Motor neuron (in vitro differentiated cells): ENCODE data around the gene TMEM225B. TPM values are rescaled to one million over a fixed set of nuclear protein-coding genes. Genes with fewer than 3 reads are reported as not detected.

Experiments
- ATAC-seq, 8 experiments: fragments of 200-7000 bp; cut with Tn5 transposase; replicated peaks in 6 of 8; 2 replicates each; pipeline ENCODE4 v1.8.0; 2021; ENCODE audit warnings: mild to moderate bottlenecking in 8 of 8, moderate library complexity in 8 of 8
- H3K27ac ChIP-seq, 2 donors: fragments of 250-450 bp; sonication (Bioruptor Pico); 2 replicates each; pipeline ENCODE4 v1.9.0; 2021; ENCODE audit warnings: antibody characterized with exemption in 2 of 2, mild to moderate bottlenecking in 2 of 2, moderate library complexity in 1 of 2
- H3K4me1 ChIP-seq, 2 donors: fragments of 250-450 bp; sonication (Bioruptor Pico); replicated peaks in 1 of 2; 2 replicates each; pipeline ENCODE4 v1.6.1; 2021; ENCODE audit warnings: antibody characterized with exemption in 2 of 2, mild to moderate bottlenecking in 2 of 2, moderate library complexity in 1 of 2
- H3K4me3 ChIP-seq, 5 donors: fragments of 250-450 bp; sonication (Bioruptor Pico); 2 replicates each; pipeline ENCODE4 v1.9.0; 2021; ENCODE audit warnings: antibody characterized with exemption in 5 of 5, mild to moderate bottlenecking in 5 of 5, moderate library complexity in 4 of 5
- WGBS, 10 experiments: fragments of 450-650 bp; shearing (Covaris generic); methylation state at CpG; one replicate each; pipeline ENCODE4 v1.0.0; 2022; 5-methylcytosine and 5-hydroxymethylcytosine counted together
- in situ Hi-C, 9 experiments: fragments of 400-800 bp; cut with MboI; loops; one replicate each; pipeline ENCODE4 v1.15.0; 2021; ENCODE audit warnings: low sequenced_read_pairs in 9 of 9, low pct_unique_long_range_greater_than_20kb in 2 of 9; ENCODE audit not compliant: unreplicated experiment in 9 of 9
- total RNA-seq, 8 experiments: library from RNA; unstranded; fragments of 300-600 nt; gene quantifications; 2 replicates each; pipeline versions ENCODE4 v1.2.3 to v1.2.4, GENCODE V29; 2022

The TMEM225B gene
- total RNA-seq, 8 experiments from 2014 or later = 0.40 to 2.0 (median 1.7) TPM; not detected in 1

DNA sequence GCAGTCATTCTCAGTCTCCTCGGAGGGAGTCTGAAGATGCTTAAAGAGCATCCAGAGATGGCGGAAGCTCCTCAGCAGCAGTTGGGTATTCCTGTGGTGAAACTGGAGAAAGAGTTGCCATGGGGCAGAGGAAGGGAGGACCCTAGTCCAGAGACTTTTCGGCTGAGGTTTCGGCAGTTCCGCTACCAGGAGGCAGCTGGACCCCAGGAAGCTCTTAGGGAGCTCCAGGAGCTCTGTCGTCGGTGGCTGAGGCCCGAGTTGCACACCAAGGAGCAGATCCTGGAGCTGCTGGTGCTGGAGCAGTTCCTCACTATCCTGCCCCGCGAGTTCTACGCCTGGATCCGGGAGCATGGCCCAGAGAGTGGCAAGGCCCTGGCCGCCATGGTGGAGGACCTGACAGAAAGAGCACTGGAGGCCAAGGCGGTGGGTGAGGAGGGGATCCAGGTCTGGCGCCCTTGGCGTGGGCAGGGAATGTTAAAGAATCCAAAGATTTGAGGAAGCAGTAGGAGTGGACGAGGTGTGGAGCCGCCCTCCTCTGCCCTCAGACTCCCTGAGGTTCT lies 21.6 kb downstream of the TMEM225B start:
- Histone ChIP-seq H3K4me3 (no peak overlapping the region), H3K4me1 (peaks cover 4 to 10% of the 10 kb centered on the region in 2 donors), H3K27ac (no peak overlapping the region)
- WGBS, 10 experiments = 97 to 100% (median 100%) methylated on average over 2 to 5 of the region's 18 CpGs; no CpG with 5 or more reads in 3 of the 10 experiments
- in situ Hi-C loops = no loop called here
- ATAC-seq = no peak

DNA sequence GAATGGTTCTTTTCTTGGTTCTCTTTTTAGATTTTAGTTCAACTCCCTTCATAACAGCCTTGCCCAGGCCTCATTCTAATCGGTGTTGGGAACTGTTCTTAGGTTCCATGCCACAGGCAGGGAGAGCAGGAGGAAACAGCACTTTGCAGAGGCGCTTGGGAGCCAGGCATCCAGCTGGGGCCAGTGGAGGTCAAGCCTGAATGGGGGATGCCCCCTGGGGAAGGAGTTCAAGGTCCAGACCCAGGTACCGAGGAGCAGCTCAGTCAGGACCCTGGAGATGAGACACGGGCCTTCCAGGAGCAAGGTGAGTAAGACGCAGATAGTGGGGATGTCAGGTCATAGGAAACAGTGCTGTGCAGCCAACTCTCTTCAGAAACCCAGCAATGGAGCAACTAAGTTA lies 23.2 kb downstream of the TMEM225B start:
- H3K4me3 ChIP-seq = no peak overlapping the region
- no peak overlapping the region for H3K27ac ChIP-seq
- no peak for ATAC-seq
- 80 to 100% (median 100%) methylated on average over 1 to 4 of the region's 5 CpGs; no CpG with 5 or more reads in 4 of the 10 experiments for WGBS, 10 experiments
- in situ Hi-C loops = no loop called here
- peaks cover 4 to 7% of the 10 kb centered on the region in 2 donors for H3K4me1 ChIP-seq

DNA sequence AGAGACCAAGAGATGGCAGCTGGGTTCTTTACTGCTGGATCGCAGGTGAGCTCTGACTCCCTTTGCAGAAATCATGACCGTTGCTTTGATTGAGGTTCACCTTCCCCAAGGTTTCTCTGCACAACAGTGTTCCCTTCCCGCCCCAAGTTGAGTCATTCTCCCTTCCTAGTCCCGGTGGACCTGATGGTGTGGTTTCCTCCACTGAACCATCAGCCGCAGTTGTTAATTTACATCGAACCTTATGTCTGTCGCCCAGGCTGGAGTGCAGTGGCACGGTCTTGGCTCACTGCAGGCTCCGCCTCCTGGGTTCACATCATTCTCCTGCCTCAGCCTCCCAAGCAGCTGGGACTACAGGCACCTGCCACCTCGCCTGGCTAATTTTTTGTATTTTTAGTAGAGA lies 24.5 kb downstream of the TMEM225B start:
- H3K4me1 ChIP-seq = peaks cover 3 to 4% of the 10 kb centered on the region in 2 donors
- 83 to 100% (median 85%) methylated on average over 1 to 4 of the region's 10 CpGs; no CpG with 5 or more reads in 5 of the 10 experiments for WGBS, 10 experiments
- in situ Hi-C loops = no loop called here
- H3K27ac ChIP-seq = no peak overlapping the region
- no peak overlapping the region for H3K4me3 ChIP-seq
- no peak for ATAC-seq

DNA sequence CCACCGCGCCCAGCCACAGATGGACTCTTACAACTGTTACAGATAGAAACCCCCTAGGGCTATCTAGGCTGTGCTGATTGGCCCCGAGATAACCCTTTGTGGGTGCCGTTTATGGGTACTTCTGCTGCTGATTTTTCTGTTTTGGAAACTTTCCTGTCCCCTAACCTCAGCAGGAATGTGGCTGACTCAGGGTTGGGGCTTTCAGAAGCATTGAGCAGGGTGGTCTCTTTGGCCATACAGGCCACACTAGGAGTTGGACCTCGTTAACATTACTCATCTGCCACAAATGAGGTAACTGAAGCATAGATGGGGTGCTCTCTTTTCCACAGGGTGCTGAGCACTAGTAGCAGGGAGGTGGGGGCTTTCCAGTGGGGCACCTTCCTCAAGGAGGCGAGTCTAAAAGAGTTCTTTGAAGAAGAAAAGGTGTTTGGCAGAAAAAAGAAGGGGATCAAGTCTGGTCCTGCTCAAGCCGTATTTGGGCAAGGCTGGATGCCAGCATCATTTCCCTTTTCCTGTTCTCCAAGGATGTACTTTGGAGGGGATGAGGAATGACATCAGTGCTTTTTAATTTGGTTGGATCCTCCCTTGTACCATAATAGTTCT lies 25.1 kb downstream of the TMEM225B start:
- in situ Hi-C loops = no loop called here
- ATAC-seq = no peak
- 67 to 100% (median 93%) methylated on average over 1 to 5 of the region's 7 CpGs; no CpG with 5 or more reads in 3 of the 10 experiments for WGBS, 10 experiments
- Histone ChIP-seq H3K4me3 (no peak overlapping the region), H3K27ac (no peak overlapping the region), H3K4me1 (no peaks in the 10 kb centered on the region)

DNA sequence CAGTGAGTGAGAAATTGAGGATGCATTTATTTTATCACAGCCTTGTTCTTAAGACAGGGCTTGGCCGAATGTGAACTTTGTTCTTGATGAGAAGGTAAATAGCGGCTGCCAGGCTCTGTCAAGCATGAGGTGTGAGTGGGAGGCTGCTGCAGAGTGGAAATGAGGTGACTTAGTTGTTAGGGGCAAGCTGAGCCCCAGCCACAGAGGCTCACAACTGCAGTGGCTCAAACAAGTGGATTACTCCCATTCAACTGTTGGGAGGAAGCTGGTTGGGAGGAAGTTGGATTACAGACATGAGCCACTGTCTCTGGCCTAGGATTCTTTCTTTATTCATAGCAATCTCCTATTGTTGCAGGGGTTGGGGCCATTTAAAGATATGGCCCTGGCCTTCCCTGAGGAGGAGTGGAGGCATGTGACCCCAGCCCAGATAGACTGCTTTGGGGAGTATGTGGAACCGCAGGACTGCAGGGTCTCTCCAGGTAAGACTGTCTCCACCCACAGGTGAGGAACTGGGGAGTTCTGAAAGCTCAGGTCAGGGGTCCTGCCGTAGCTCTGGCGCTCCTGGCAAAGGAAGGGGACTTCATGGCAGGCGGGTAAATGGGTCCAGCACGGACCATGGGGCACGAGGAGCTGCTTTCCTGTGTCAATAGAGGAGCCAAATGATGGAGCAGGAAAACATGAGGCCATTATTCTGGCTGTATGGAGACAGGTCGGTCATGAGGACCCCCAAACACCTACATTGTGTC lies 25.8 kb downstream of the TMEM225B start:
- 78 to 95% (median 88%) methylated on average over 2 to 5 of the region's 9 CpGs; no CpG with 5 or more reads in 1 of the 10 experiments for WGBS, 10 experiments
- in situ Hi-C loops = no loop called here
- Histone ChIP-seq H3K27ac (no peak overlapping the region), H3K4me3 (no peak overlapping the region), H3K4me1 (no peaks in the 10 kb centered on the region)
- no peak for ATAC-seq

DNA sequence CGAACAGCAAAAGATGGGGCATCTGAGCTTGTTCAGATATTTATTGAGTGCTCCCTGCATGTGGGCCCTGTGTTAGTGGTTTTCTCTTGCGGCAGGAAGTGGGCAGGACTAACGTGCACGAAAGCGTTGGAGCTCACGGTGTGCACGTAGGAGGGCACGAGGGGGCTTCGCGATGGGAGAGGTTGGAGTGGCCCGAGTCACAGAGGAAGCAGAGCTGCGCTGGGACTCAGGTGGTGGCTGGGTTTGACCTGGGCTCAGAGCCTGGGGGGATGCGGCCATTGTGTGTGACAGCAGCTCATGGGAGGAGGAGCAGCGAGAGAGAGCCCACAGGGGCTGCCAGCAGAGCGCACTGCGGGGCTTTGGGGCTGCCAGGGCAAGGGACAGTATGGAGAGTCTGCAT lies 26.4 kb downstream of the TMEM225B start:
- Histone ChIP-seq H3K4me1 (no peaks in the 10 kb centered on the region), H3K27ac (no peak overlapping the region), H3K4me3 (no peak overlapping the region)
- 80 to 100% (median 90%) methylated on average over 2 to 12 of the region's 16 CpGs; no CpG with 5 or more reads in 3 of the 10 experiments for WGBS, 10 experiments
- in situ Hi-C loops = no loop called here
- ATAC-seq = no peak

DNA sequence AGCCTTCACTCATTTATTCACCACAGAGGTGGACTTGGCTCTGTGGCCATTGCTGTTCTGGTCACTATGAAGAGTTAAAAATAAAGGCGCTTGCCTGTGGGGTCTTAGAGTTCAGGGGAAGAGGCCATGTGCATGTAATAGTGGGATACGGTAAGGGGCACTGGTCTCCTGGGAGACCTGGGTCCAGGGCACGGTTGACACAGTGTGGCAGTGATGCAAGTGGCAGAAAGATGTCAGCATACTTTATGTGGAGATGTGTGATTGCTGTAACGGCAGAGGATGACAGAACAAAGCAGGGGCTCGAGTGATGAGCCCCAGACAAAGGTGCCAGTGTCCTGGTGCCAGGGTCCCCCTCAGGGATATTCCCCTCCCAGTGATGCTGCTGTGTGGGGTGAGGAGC lies 27.3 kb downstream of the TMEM225B start:
- WGBS, 10 experiments = 70 to 100% (median 100%) methylated on average over 1 to 3 of the region's 5 CpGs; no CpG with 5 or more reads in 6 of the 10 experiments

DNA sequence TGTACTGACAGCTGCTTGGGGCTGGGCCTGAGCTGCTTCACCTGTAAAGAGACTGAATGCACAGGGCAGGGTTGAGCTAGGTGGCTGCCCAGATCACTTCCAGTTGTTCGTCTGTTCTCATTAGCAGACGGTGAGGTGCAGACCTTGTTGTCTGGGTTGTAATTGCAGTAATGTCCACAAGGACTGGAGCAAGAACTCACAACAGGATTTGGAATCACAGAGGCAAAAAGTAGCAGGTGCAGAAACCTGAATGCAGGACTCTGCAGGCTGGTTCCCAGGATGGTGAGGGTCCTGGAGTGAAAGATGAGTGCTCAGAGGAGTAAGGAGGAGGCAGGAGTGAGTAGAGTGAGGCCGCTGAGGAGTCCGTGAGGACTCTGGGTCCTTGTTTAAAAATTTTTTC lies 27.9 kb downstream of the TMEM225B start:
- in situ Hi-C loops = loop anchor here in 1 of 9 experiments (25.0 kb wide), 1 partner anchor 211 kb away; the partner anchor contains the start of gene CYP3A43
- no peaks in the 10 kb centered on the region for H3K4me1 ChIP-seq
- H3K27ac ChIP-seq = no peak overlapping the region
- 72 to 100% (median 95%) methylated on average over 1 to 4 of the region's 4 CpGs; no CpG with 5 or more reads in 3 of the 10 experiments for WGBS, 10 experiments
- no peak overlapping the region for H3K4me3 ChIP-seq
- no peak for ATAC-seq

More for the DNA sequence above, 27.3 kb downstream of the TMEM225B start:
- Histone ChIP-seq H3K4me1 (no peaks in the 10 kb centered on the region), H3K4me3 (no peak overlapping the region), H3K27ac (no peak overlapping the region)
- no peak for ATAC-seq
- in situ Hi-C loops = loop anchor here in 1 of 9 experiments (25.0 kb wide), 1 partner anchor 212 kb away; the partner anchor contains the start of gene CYP3A43

DNA sequence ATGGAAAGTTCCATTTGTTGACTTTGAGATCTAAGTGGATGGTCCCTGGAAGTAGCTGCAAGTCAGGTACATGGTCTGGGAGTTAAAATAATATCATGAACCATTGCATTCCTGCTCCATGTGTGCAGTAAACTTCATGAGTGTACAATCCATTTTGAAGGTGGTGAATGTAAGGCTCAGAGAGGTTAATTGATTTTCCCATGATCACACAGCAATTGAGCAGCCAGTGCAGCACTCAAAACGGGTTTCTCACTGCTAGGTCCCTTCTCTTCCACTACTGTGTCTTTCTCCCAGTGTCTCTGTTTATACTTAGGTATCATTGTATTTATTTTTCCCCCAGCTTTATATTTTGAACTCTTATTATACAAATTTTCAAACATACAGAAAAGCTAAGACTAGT lies 28.6 kb downstream of the TMEM225B start:
- 17 to 100% (median 73%) methylated on average over 1 of the region's 1 CpG; no CpG with 5 or more reads in 4 of the 10 experiments for WGBS, 10 experiments
- no peak for ATAC-seq
- in situ Hi-C loops = loop anchor here in 1 of 9 experiments (25.0 kb wide), 1 partner anchor 211 kb away; the partner anchor contains the start of gene CYP3A43
- no peak overlapping the region for H3K27ac ChIP-seq
- no peak overlapping the region for H3K4me3 ChIP-seq
- no peaks in the 10 kb centered on the region for H3K4me1 ChIP-seq

DNA sequence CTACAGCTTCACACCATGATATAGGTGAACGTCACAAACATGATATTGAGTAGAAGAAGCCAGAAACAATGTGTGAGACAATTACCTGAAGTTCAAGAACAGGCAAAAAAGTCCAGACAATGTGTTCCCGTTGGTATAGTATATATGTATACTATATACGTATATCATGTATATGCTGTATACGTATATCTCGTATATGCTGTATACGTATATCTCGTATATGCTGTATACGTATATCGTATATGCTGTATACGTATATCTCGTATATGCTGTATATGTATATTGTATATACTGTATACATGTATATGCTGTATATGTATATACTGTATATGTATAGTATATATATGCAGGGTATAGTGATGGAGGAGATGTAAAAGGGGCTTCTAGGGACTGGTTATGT lies 29.4 kb downstream of the TMEM225B start:
- Histone ChIP-seq H3K4me1 (no peaks in the 10 kb centered on the region), H3K4me3 (no peak overlapping the region), H3K27ac (no peak overlapping the region)
- WGBS, 10 experiments = 82 to 100% (median 94%) methylated on average over 2 to 11 of the region's 11 CpGs; no CpG with 5 or more reads in 2 of the 10 experiments
- in situ Hi-C loops = loop anchor here in 1 of 9 experiments (25.0 kb wide), 1 partner anchor 210 kb away; the partner anchor contains the start of gene CYP3A43
- no peak for ATAC-seq

DNA sequence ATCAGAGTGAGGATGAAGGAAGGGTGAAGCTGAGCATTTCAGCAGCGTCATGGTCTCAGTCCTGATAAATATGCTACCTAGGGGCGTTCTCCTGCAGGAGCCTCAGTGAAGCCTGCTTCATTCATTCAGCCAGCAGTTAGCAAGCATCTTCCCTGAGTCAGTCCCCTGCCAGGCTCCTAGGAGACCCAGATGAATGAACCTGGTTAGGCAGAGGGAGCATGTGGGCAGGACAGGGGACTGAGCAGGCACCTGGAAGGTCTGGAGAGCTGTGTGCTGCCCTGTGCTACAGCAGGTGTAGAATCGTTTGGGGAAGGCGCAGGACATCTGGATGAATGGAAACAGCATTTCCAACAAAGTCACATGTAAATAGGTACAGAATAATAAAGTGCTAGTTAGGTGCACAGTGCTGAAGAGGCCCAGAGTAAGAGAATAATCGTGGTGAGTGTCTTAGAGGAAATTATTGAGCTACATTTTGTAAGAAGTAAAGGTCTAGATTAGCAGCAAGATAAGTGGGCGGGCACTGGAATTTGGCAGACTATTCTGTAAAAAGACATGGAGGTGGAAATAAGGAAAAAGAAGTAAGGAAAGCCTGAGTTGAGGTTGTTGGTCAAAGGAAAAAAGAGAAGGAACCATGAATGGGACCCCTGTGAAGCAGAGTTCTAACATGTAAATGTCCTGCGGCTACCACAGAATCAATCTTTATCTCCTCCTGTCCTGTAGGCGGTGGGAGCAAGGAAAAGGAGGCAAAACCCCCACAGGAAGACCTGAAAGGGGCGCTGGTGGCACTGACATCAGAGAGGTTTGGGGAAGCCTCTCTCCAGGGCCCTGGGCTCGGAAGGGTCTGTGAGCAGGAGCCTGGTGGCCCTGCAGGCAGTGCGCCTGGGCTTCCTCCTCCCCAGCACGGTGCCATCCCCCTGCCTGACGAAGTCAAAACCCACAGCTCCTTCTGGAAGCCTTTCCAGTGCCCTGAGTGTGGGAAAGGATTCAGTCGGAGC lies 30.7 kb downstream of the TMEM225B start:
- in situ Hi-C loops = loop anchor here in 1 of 9 experiments (25.0 kb wide), 1 partner anchor 209 kb away; the partner anchor contains the start of gene CYP3A43
- Histone ChIP-seq H3K4me3 (no peak overlapping the region), H3K27ac (no peak overlapping the region), H3K4me1 (no peaks in the 10 kb centered on the region)
- ATAC-seq = peak in 1 of 8 experiments; percentile 29
- WGBS, 10 experiments = 47 to 100% (median 69%) methylated on average over 2 to 9 of the region's 14 CpGs

DNA sequence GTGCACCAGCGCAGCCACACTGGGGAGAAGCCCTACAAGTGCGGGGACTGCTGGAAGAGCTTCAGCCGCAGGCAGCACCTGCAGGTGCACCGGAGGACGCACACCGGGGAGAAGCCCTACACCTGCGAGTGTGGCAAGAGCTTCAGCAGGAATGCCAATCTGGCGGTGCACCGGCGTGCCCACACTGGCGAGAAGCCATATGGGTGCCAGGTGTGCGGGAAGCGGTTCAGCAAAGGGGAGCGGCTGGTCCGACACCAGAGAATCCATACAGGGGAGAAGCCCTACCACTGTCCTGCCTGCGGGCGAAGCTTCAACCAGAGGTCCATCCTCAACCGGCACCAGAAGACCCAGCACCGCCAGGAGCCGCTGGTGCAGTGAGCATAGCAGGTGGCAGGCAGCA lies 31.6 kb downstream of the TMEM225B start:
- peak in 1 of 8 experiments; percentile 18 for ATAC-seq
- no peaks in the 10 kb centered on the region for H3K4me1 ChIP-seq
- WGBS, 10 experiments = 87 to 100% (median 95%) methylated on average over 3 to 7 of the region's 20 CpGs; no CpG with 5 or more reads in 7 of the 10 experiments
- H3K27ac ChIP-seq = no peak overlapping the region
- no peak overlapping the region for H3K4me3 ChIP-seq
- in situ Hi-C loops = loop anchor here in 1 of 9 experiments (25.0 kb wide), 1 partner anchor 208 kb away; the partner anchor contains the start of gene CYP3A43
